ENCODE data around the gene LDLRAD4.

DNA sequence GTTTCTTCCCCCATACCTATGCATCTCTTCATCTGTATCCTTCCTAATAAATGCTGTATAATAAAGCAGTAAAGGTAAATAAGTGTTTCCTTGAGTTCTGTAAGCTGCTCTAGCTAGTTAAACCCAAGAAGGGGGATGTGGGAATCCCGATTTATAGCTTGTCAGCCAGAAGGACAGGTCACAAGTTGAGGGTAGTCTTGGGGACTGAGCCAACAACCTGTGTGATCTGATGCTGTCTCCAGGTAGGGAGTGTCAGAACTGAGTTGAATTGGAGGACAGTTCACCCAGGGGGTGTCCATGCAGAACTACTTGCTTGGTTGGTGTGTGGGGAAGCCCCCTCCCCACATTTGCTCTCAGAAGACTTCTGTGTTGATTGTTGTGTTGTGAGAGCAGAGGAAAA is 112.4 kb downstream of the LDLRAD4 start:
- no peak for TF ChIP-seq POLR2AphosphoS5 (IDR thresholded peaks at IDR 0.05; ENCODE audit: low read depth)
- TF ChIP-seq, protein P1, sequence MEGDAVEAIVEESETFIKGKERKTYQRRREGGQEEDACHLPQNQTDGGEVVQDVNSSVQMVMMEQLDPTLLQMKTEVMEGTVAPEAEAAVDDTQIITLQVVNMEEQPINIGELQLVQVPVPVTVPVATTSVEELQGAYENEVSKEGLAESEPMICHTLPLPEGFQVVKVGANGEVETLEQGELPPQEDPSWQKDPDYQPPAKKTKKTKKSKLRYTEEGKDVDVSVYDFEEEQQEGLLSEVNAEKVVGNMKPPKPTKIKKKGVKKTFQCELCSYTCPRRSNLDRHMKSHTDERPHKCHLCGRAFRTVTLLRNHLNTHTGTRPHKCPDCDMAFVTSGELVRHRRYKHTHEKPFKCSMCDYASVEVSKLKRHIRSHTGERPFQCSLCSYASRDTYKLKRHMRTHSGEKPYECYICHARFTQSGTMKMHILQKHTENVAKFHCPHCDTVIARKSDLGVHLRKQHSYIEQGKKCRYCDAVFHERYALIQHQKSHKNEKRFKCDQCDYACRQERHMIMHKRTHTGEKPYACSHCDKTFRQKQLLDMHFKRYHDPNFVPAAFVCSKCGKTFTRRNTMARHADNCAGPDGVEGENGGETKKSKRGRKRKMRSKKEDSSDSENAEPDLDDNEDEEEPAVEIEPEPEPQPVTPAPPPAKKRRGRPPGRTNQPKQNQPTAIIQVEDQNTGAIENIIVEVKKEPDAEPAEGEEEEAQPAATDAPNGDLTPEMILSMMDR (IDR thresholded peaks at IDR 0.05; ENCODE audit: insufficient read depth, low read length): no peak

Measured in HL-60 (cell line).